ENCODE results near the gene UGT1A9. TPM values are rescaled to one million over a fixed set of nuclear protein-coding genes. Genes with fewer than 3 reads are reported as not detected.

The UGT1A9 gene
- total RNA-seq, 2 donors from 2014 or later, result not detected

- Histone ChIP-seq H3K27ac (no peak overlapping the region), H3K4me3 (no peak overlapping the region), H3K9me3 (no peaks in the 10 kb centered on the region), H3K36me3 (no peaks in the 10 kb centered on the region), H3K27me3 (replicated peaks; ENCODE audit: insufficient read depth) (no peaks in the 10 kb centered on the region), H3K4me1 (ENCODE audit: control insufficient read depth in 1 of 2, low read depth in 2 of 2) (no peaks in the 10 kb centered on the region)
- DNase-seq (ENCODE audit: low spot score), result no peak
- TF ChIP-seq CTCF (IDR thresholded peaks at IDR 0.05), result no peak
- no peak for ATAC-seq (ENCODE audit: insufficient number of reproducible peaks, low FRiP score, low read depth)
Measured at GRCh38 chr2:233798335-233799086, 126.8 kb downstream of the UGT1A9 start.

- H3K27ac ChIP-seq, result no peak overlapping the region
- no peak overlapping the region for H3K4me3 ChIP-seq
- TF ChIP-seq CTCF (IDR thresholded peaks at IDR 0.05), result no peak
- no peaks in the 10 kb centered on the region for H3K36me3 ChIP-seq
- H3K4me1 ChIP-seq (ENCODE audit: control insufficient read depth in 1 of 2, low read depth in 2 of 2), result no peaks in the 10 kb centered on the region
- H3K27me3 ChIP-seq (replicated peaks; ENCODE audit: insufficient read depth), result no peaks in the 10 kb centered on the region
- no peaks in the 10 kb centered on the region for H3K9me3 ChIP-seq
- DNase-seq (ENCODE audit: low spot score) (no peak), ATAC-seq (ENCODE audit: insufficient number of reproducible peaks, low FRiP score, low read depth) (no peak)
Measured at GRCh38 chr2:233799087-233799665, 127.5 kb downstream of the UGT1A9 start.

GRCh38 chr2:233799716-233800115 is 128.0 kb downstream of the UGT1A9 start:
- H3K4me1 ChIP-seq (ENCODE audit: control insufficient read depth in 1 of 2, low read depth in 2 of 2), result no peaks in the 10 kb centered on the region
- H3K27ac ChIP-seq, result no peak overlapping the region
- ATAC-seq (ENCODE audit: insufficient number of reproducible peaks, low FRiP score, low read depth), result no peak
- no peak overlapping the region for H3K4me3 ChIP-seq
- no peaks in the 10 kb centered on the region for H3K27me3 ChIP-seq (replicated peaks; ENCODE audit: insufficient read depth)
- no peaks in the 10 kb centered on the region for H3K9me3 ChIP-seq
- H3K36me3 ChIP-seq, result no peaks in the 10 kb centered on the region
- DNase-seq (ENCODE audit: low spot score), result no peak
- no peak for TF ChIP-seq CTCF (IDR thresholded peaks at IDR 0.05)

GRCh38 chr2:233800208-233800607 is 128.5 kb downstream of the UGT1A9 start:
- Histone ChIP-seq H3K4me3 (no peak overlapping the region), H3K36me3 (no peaks in the 10 kb centered on the region), H3K27ac (no peak overlapping the region), H3K9me3 (no peaks in the 10 kb centered on the region), H3K27me3 (replicated peaks; ENCODE audit: insufficient read depth) (no peaks in the 10 kb centered on the region), H3K4me1 (ENCODE audit: control insufficient read depth in 1 of 2, low read depth in 2 of 2) (no peaks in the 10 kb centered on the region)
- no peak for TF ChIP-seq CTCF (IDR thresholded peaks at IDR 0.05)
- ATAC-seq (ENCODE audit: insufficient number of reproducible peaks, low FRiP score, low read depth) (no peak), DNase-seq (ENCODE audit: low spot score) (no peak)

- H3K27ac ChIP-seq, result no peak overlapping the region
- no peak for TF ChIP-seq CTCF (IDR thresholded peaks at IDR 0.05)
- DNase-seq (ENCODE audit: low spot score) (no peak), ATAC-seq (ENCODE audit: insufficient number of reproducible peaks, low FRiP score, low read depth) (no peak)
- H3K9me3 ChIP-seq, result no peaks in the 10 kb centered on the region
- no peaks in the 10 kb centered on the region for H3K4me1 ChIP-seq (ENCODE audit: control insufficient read depth in 1 of 2, low read depth in 2 of 2)
- no peaks in the 10 kb centered on the region for H3K27me3 ChIP-seq (replicated peaks; ENCODE audit: insufficient read depth)
- H3K4me3 ChIP-seq, result no peak overlapping the region
- H3K36me3 ChIP-seq, result no peaks in the 10 kb centered on the region
Measured at GRCh38 chr2:233801357-233802131, 129.8 kb downstream of the UGT1A9 start.

Data from thoracic aorta (tissue), 2 donors.